SU-DHL-6 (cell line): ENCODE data around the gene ELAVL1.
"Not testable (repeated sequence)": the region's sequence is repeated elsewhere in the genome, so short reads cannot be mapped to it uniquely, and the experiment has no call there.

ENCODE experiments used
- H2AFZ ChIP-seq: fragments of 200-600 bp; sonication (generic); 2 replicates; pipeline ENCODE4 v1.6.1; 2014; ENCODE audit warnings: low read depth, mild to moderate bottlenecking, moderate library complexity, mixed read lengths, antibody characterized with exemption, low read length; ENCODE audit not compliant: severe bottlenecking
- H3F3A ChIP-seq: fragments of 200-600 bp; shearing (Covaris generic); 2 replicates; pipeline ENCODE4 v1.6.0; 2016; ENCODE audit warnings: antibody characterized with exemption, mild to moderate bottlenecking; ENCODE audit not compliant: insufficient read depth
- H3K27ac ChIP-seq: fragments of 200-600 bp; sonication (generic); 2 replicates; pipeline ENCODE4 v1.5.1; 2016; ENCODE audit warnings: low read depth, mild to moderate bottlenecking, low read length, moderate library complexity, mixed read lengths
- H3K27me3 ChIP-seq: fragments of 200-600 bp; sonication (generic), shearing (Covaris generic); 2 replicates; pipeline ENCODE4 v1.6.0; 2014; ENCODE audit warnings: mild to moderate bottlenecking, low read length
- H3K36me3 ChIP-seq: fragments of 200-600 bp; sonication (generic); 2 replicates; pipeline ENCODE4 v1.6.1; 2014; ENCODE audit warnings: mild to moderate bottlenecking, low read length, mixed read lengths
- H3K4me2 ChIP-seq: fragments of 300-600, 200-600 bp; shearing (Covaris generic), sonication (generic); 2 replicates; pipeline ENCODE4 v1.6.0; 2014; ENCODE audit warnings: low read length, low read depth, mild to moderate bottlenecking; ENCODE audit not compliant: poor library complexity, severe bottlenecking
- H3K4me3 ChIP-seq: fragments of 200-600 bp; sonication (generic); 2 replicates; pipeline ENCODE4 v1.5.1; 2014; ENCODE audit warnings: antibody characterized with exemption, low read length, mild to moderate bottlenecking, mixed read lengths; ENCODE audit not compliant: insufficient read depth, poor library complexity, severe bottlenecking
- H3K79me2 ChIP-seq: fragments of 200-600 bp; sonication (generic); 2 replicates; pipeline ENCODE4 v1.6.1; 2014; ENCODE audit warnings: mild to moderate bottlenecking, low read length, moderate library complexity; ENCODE audit not compliant: insufficient read depth
- H3K9ac ChIP-seq: fragments of 200-600 bp; sonication (generic); 2 replicates; pipeline ENCODE4 v1.7.0; 2014; ENCODE audit warnings: mild to moderate bottlenecking, low read length
- H3K9me2 ChIP-seq: fragments of 200-600 bp; sonication (generic); replicated peaks from 2 replicates; pipeline ENCODE4 v1.6.1; 2014; ENCODE audit warnings: low read length; ENCODE audit not compliant: insufficient read depth
- H3K9me3 ChIP-seq: fragments of 200-600 bp; sonication (generic); 2 replicates; pipeline ENCODE4 v1.6.1; 2014; ENCODE audit warnings: low read length, mixed read lengths; ENCODE audit not compliant: insufficient read depth
- H4K20me1 ChIP-seq: fragments of 200-600 bp; sonication (generic); 2 replicates; pipeline ENCODE4 v1.6.1; 2014; ENCODE audit warnings: low read depth, mild to moderate bottlenecking, antibody characterized with exemption, low read length, moderate library complexity, mixed read lengths
- EZH2phosphoT487 ChIP-seq: fragments of 200-600 bp; sonication (generic), shearing (Covaris generic); conservative IDR thresholded peaks from 2 replicates; pipeline ENCODE4 v1.6.1; 2018; ENCODE audit warnings: mild to moderate bottlenecking, antibody characterized with exemption, low read length, moderate library complexity, mixed read lengths
- TF ChIP-seq, protein P1 (sequence below): fragments of 200-600 bp; sonication (generic); IDR thresholded peaks from one replicate; pipeline ENCODE4 v1.5.1; 2017; ENCODE audit warnings: antibody characterized with exemption, mild to moderate bottlenecking, low read length, moderate library complexity; ENCODE audit not compliant: insufficient read depth, poor library complexity, severe bottlenecking

Gene ELAVL1

DNA sequence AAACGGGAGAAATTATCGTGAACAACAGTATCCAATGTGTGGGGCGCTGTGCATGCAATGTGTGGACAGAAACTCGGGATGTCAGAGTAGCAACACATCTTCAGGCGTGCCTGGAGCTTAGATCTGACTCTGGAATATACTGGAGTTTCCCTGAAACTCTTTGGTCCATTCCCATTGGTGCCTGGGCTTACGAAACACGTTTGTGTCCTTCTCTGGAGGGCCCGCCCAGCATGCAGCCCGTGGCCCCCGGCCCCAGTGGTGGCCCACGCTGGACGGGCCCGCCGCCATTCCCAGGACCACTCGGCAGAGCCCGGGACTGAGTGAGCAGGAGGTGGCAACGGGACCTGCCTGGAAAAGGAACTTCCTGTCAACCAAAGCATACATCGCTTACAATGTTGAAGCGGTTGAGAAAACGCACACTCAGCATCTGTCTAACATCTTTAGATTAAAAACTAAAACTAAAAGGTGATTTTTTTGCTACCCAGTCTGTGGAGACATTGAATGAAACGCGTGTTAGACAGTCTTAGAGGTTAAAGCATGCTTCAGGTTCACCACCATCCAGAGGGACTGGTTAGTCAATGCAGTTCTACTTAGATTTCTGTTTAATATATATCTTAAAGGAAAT lies 42.7 kb downstream of the ELAVL1 start:
- H3K4me3 ChIP-seq: no peak overlapping the region
- peaks cover 5% of the 10 kb centered on the region; the same call in 1 of the 2 replicates for H4K20me1 ChIP-seq
- no peaks in the 10 kb centered on the region for H3F3A ChIP-seq
- no peak for TF ChIP-seq EZH2phosphoT487
- TF ChIP-seq, protein P1, sequence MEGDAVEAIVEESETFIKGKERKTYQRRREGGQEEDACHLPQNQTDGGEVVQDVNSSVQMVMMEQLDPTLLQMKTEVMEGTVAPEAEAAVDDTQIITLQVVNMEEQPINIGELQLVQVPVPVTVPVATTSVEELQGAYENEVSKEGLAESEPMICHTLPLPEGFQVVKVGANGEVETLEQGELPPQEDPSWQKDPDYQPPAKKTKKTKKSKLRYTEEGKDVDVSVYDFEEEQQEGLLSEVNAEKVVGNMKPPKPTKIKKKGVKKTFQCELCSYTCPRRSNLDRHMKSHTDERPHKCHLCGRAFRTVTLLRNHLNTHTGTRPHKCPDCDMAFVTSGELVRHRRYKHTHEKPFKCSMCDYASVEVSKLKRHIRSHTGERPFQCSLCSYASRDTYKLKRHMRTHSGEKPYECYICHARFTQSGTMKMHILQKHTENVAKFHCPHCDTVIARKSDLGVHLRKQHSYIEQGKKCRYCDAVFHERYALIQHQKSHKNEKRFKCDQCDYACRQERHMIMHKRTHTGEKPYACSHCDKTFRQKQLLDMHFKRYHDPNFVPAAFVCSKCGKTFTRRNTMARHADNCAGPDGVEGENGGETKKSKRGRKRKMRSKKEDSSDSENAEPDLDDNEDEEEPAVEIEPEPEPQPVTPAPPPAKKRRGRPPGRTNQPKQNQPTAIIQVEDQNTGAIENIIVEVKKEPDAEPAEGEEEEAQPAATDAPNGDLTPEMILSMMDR: no peak
- no peak overlapping the region for H2AFZ ChIP-seq
- H3K27me3 ChIP-seq: no peaks in the 10 kb centered on the region
- peaks cover 12% of the 10 kb centered on the region; the same call in 1 of the 2 replicates for H3K36me3 ChIP-seq
- no peaks in the 10 kb centered on the region for H3K9me3 ChIP-seq
- no peaks in the 10 kb centered on the region for H3K9me2 ChIP-seq
- H3K4me2 ChIP-seq: no peak overlapping the region
- no peak overlapping the region for H3K27ac ChIP-seq
- no peak overlapping the region for H3K9ac ChIP-seq
- H3K79me2 ChIP-seq: no peaks in the 10 kb centered on the region

DNA sequence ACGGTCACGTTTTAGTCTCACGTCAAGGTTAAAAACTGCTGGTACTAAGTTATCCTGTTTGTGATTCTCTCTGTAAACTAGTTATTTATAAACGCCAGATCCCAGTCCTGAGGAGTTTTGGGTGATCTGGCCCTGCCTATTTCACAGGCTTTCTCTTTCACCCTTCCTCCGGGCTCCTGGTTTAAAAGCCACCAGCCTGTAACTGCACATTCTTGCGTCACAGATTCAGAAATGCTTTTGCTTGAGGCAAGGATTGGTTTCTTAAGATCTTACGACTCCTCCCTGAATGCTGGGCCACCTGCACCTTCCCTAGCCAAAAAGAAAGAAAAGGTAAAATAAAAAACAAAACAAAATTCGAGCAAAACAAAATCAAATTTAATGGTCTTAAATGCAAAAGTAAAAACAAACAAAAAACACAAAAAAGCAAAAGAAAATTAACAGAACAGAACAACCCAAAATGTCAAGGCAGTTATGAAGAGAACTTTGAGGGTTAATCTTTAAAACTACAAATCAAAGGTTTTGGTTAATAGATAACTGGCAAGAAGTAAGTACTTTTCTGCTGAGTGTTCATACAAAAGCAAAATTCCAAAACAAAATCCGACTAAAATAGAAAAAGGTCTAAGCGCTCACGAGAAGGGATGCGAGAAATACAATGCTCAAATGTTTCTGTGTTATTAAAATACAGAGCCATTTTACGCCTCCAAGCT lies 43.4 kb downstream of the ELAVL1 start:
- H3K9me3 ChIP-seq: no peaks in the 10 kb centered on the region
- H4K20me1 ChIP-seq: peaks cover 5% of the 10 kb centered on the region; the same call in 1 of the 2 replicates
- H3K9me2 ChIP-seq: no peaks in the 10 kb centered on the region
- H3F3A ChIP-seq: no peaks in the 10 kb centered on the region
- H3K36me3 ChIP-seq: peaks cover 10% of the 10 kb centered on the region; the same call in 1 of the 2 replicates
- no peak overlapping the region for H3K4me2 ChIP-seq
- H3K27ac ChIP-seq: no peak overlapping the region
- TF ChIP-seq, protein P1: no peak
- no peak for TF ChIP-seq EZH2phosphoT487
- H3K27me3 ChIP-seq: no peaks in the 10 kb centered on the region
- no peak overlapping the region for H3K4me3 ChIP-seq
- H2AFZ ChIP-seq: no peak overlapping the region
- no peak overlapping the region for H3K9ac ChIP-seq
- no peaks in the 10 kb centered on the region for H3K79me2 ChIP-seq

DNA sequence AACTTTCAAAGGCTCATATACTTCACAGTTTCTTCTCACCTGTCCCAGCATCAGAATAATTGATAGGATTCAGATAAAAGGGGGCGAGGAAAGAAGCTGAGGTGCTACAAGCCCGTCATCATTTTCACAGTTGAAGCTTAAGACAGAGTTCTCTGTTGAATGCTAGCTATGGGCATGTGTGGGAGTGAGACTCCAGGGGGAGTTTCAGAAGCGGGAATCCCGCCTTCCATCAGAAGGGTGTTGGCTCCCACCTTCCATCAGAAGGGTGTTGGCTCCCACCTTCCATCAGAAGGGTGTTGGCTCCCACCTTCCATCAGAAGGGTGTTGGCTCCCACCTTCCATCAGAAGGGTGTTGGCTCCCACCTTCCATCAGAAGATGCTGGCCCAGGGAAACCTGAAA lies 44.4 kb downstream of the ELAVL1 start:
- not testable (repeated sequence) for H3K79me2 ChIP-seq, H3K36me3 ChIP-seq, H3K9ac ChIP-seq, H3K4me3 ChIP-seq, H3K27ac ChIP-seq, H3K9me2 ChIP-seq, H2AFZ ChIP-seq, H3K27me3 ChIP-seq, H3K9me3 ChIP-seq, H3F3A ChIP-seq, H4K20me1 ChIP-seq, H3K4me2 ChIP-seq

DNA sequence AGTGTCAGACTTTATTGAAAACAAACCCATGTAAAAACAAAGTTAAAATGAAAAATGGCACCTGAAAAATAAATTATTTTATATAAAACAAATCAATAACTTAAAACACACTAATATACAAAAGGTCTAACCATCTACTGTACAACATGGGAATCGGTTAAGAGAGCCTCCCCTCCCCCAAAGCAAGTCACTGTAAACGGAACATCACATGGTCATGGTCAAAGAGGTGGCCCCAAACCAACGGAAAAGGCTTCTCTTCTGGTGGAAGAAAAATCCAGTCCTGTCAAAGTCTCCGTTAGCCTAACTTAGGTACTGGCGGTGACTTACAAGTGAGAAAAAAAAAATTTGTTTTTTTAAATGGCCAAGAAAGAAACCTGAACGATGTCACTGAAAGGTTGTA lies 46.2 kb downstream of the ELAVL1 start:
- TF ChIP-seq, protein P1: no peak
- no peak for TF ChIP-seq EZH2phosphoT487
- Histone ChIP-seq H3K27ac (no peak overlapping the region), H3K9ac (no peak overlapping the region), H3K4me3 (no peak overlapping the region), H3K79me2 (no peaks in the 10 kb centered on the region), H3K36me3 (peaks cover 7% of the 10 kb centered on the region; the same call in 1 of the 2 replicates), H3K9me2 (no peaks in the 10 kb centered on the region), H3F3A (no peaks in the 10 kb centered on the region), H3K9me3 (no peaks in the 10 kb centered on the region), H3K4me2 (no peak overlapping the region), H3K27me3 (no peaks in the 10 kb centered on the region), H4K20me1 (peaks cover 5% of the 10 kb centered on the region; the same call in 1 of the 2 replicates), H2AFZ (no peak overlapping the region)
